Stimulated activated CD4-positive, alpha-beta T cell treated with anti-CD3 and anti-CD28 coated beads, Interleukin-4, amount 100 ng/mL, for 48 hours (primary cell): ENCODE data around the gene GALNT9.
"Not testable (repeated sequence)": the region's sequence is repeated elsewhere in the genome, so short reads cannot be mapped to it uniquely, and the experiment has no call there.

ENCODE experiments used
- DNase-seq, 2 donors: peaks; one replicate each; pipeline ENCODE4 v3.0.0-alpha.2; 2020; ENCODE audit warnings: low read depth in 2 of 2

The GALNT9 gene

DNA sequence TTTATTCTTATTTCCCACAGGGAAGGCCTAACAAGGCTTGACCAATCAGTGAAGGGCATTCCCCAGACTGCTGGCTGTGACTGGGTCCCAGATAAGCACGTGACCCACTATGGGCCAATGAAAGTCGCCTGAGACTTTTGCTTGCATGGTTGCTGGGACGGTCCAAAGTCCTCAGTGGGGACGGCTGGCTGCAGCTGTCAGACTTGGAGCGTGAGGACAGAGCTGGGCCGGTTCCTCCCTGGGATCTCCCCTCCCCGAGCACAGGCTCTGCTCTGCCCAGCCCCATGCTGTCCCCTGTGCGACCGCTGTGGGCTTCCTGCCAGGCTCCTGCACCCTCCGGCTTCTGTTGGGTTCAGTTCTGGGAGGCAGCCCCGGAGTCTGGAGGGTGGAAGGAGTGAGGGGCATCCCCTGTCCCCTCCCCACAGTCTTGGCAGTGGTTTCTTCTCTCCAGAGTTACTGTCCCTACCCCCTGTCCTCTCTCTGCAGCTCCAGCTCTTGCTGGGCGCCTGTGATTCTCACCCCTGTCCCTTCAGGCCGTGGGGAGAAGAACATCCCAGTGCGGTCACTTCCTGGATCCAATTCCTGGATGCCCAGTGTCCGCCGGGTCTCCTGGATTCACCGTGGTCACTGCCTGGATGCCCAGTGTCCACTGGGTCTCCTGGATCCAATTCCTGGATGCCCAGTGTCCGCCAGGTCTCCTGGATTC lies 50.1 kb downstream of the GALNT9 start:
- DNase-seq, result no peak

DNA sequence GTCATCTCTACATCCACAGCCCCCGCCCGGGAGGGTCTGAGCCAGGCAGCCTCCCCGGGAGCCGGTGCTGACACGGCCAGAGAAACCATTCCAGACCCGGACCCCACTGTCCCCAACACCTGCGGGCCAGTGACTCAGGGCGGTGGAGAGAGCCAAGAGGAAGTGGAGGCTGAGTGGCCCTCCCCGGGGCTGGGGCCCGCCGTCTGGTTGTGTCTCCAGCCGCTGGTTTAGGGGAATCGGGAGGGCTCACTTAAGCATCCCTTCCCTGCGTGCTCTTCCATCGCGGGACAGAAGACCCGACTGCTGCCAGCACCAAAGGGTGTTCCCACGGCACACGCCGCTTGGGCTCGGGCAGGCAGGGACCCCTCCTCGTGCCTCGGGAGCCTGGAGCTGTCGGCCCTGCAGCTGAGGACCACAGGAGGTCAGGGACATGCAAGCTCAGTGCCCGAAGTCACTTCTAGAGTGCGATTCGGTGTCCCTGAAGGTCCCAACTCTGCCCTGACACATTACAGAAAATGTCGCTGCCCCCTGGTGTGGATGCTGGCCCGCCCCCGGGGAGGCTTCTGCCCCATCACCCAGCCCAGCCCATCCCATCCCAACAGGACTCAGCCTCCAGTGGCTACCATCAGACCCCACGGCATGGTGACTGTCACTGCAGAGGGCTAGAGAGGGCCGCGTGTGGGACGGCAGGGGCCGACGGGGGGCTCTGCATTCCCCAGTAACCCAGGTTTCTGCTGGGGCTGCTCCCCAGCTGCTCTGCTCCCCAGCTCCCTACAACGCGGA lies 50.8 kb downstream of the GALNT9 start:
- DNase-seq, result no peak

DNA sequence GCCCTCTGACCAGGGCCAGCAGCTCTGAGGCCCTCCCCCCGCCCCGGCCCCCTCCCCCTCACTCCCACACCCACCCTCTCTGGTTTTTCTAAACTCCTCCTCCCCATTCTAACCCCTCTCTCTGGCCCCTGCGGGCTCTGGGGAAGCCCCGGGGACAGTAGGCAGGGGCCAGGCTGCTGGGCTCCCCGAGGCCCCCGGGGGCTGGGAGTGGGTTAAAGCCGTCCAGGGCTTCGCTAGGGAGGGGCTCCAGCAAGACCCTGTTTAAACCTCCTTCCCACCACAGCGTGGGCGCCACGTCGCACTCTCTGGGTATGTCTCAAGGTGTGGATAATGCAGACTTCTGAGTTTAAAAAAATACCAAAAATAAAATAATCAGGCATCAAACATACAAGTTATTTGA lies 51.4 kb downstream of the GALNT9 start:
- DNase-seq, result no peak

DNA sequence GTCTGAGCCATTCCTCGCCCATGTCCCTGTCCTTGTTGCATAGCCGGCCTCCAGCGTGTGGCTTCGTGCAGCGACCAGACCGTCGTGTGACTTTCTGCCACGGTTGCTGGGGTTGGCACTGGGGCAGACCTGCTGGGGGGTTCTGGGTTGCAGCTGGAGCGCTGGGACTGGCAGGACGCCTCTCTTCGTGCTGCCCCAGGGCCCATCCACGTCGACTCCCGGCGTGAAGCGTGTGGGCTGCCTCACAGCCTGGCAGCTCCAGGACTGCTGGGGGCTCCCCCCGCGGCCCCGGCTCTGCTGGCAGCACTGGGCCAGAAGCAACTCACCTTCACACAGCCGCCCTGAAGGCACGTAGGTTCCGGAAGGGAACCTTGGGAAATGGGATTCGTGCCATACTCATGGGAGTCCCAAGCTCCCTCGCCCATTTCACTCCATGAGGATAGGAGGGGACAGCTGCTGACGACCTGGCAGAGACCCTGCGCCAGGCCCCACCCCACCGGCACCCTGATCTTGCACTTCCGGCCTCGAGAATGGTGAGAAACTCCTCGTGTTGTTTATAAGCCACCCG lies 51.9 kb downstream of the GALNT9 start:
- DNase-seq, result no peak

DNA sequence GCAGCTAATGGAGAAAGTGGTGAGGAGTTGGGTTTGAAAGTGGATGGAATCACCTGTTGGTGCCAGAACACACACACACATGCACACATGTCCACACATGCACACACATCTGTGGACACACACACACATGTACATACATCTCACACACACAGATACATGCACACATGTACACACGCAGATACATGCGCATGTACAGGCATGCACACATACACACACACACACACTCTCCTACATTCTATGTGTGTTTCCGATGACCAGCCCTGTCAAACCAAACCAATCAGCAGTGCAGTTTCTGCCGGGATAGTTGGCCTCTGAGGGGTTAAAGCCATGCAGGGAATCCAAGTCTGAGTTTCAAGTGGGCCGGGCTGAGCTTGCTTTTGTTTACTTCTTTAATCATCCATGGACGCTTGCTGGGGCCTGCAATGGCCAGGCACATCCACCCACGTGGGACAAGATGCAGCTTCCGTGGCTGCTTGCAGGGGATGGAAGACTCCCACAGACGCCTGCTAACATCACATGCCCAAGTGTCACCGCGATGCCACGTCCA lies 52.5 kb downstream of the GALNT9 start:
- DNase-seq, result no peak

DNA sequence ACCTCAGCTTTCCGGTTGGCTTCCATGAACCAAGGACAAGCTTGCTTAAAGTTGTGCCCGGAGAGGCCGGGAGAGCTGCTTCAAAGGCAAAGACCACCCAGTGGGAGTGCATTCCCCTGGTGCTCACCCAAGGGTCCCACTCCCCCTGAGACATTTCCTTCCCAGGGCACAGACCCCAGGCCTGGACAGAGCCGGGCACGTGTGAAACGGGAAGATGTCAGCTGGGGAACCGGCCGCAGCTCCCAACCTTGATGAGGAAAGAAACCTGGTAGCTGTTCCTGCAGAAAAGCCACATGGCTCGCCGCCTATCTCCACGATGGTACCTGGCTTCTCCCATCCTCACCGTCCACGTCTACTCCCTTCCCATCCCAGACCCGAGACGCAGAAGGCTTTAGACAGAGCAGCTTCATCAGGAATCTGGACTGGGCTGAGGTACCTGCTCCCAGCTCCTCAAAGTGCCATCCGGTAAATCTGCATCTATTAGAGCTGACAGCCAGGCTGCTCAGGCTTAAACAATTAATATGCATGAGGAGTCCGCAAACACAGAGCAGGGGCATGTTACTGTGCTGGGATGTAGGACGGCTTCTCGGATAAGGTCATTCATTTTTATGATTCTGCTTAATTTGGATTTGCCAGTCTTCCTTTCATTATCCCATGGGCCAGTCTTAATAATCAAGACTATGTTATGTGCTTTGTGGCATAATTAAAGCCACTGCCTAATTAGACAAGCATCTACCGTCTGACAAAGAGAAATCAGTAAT lies 53.1 kb downstream of the GALNT9 start:
- no peak for DNase-seq

DNA sequence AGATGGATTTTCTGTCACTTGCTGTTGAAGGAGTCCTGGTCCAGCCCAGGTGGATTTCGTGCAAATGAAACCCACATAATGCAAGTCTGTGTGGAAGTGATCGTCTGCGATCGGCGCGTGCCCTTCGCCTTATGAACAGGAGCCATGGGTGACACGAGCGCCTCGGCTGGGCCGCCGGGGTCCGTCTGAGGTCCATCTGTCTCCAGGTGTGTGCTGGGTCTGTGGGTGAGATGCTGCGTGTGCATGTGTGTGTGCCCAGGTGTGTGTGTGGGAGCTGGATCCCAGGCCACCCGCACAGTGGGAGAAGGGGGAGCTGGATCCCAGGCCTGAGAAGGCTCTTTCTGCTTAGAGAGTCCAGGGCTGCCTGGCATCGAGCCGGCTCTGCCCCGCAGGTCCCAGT lies 53.8 kb downstream of the GALNT9 start:
- DNase-seq, result no peak

DNA sequence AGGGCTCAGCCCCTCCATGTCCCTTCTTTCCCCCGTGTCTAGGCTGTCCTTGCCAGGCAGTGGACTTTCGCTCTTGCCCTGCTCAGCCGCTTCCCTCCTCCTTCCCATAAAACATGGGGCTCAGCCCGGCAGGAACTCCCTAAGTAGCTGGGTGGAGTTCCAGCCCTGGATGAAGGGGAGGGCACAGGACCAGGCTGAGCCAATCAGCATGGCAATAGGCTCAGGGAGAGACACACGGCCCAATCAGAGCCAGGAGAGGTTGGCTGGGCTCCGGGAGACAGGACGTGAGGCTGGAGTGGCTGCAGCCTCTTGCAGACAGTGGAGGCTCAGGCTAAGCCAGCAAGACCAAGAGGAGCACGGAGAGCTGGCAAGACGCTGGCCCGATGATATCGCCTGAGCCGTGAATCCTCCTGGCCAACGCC lies 54.3 kb downstream of the GALNT9 start:
- no peak for DNase-seq

DNA sequence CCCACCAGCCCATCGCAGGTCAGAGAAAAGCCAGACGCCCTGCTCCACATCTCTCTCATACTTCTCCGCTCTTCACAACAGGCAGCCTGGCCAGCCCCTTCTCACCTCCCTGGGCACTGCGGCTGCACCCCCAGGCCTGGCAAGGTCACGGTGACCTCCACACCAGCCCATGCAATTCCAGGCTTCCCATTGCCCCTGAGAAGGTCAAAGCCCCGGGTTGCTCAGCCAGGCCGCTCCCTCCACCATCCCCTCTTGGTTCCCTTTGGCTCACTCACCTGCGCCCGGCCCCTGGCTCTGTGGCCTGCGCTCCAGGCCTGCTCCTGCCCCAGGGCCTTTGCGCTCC lies 55.4 kb downstream of the GALNT9 start:
- no peak for DNase-seq

DNA sequence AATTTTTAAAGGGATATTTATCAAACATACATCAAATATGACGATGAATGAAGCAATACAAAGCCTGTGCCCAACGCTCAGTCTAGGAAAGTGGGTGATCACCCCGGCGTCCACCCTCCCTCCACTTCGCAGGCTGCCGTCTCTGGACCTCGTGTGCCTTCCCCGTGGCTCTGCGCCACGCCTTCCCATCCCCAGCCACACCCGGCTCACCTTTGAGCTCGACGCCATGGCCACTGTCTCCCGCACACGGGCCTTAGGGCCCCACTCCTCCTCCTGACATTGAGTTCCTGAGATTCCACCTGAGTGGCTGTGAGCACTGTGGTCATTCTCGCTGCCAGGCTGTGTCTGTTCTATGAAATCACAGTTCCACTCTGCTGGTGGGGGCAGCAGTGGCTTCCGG lies 56.7 kb downstream of the GALNT9 start:
- DNase-seq, result no peak

DNA sequence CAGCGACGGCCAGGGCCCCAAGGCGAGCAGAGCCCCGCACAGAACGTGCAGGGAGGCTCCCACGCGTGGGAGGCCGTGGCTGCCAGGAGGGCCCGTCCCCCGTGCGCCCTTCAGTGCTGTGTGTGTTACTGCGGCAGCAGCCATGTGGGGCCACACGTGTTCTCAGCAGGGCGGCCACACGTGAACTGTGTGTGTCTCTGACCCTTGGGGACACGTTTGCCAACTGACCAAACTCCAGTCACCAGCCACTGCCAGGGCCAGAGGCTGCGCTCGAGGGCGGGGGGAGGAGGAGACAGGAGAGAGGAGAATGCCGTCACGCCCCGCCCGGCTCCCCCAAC lies 57.7 kb downstream of the GALNT9 start:
- DNase-seq, result no peak

DNA sequence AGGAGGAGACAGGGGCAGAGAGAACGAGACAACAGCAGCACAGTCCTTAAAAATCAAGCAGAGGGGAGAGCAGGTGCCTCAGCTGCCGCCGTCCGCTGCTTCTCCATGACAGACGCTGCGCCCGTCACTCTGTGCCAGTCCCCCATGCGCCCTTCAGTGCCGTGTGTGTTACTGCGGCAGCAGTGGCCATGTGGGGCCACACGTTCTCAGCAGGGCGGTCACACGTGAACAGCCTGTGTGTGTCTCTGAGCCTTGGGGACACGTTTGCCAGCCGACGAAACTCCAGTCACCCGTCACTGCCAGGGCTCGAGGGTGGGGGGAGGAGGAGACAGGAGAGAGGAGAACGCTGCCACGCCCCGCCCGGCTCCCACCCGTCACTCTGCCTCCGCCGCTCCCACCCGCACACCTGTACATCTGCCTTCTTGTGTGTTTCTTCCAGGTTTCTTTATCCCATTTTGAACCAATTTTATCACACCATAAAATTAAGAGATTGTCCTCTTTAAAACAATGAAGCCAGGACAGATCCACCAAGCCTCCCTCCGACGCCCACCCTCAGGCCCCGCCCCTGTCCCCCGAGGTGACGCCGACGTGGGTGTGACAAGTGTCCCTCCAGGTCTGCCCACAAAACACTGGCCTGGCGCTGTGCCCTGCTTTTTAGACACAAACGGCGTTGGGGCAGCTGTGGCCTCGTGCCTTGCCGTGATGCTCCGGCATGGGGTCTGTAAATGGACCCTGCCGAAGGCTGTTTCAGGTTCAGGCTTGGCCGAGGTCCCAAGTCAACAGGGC lies 58.2 kb downstream of the GALNT9 start:
- DNase-seq, result no peak

DNA sequence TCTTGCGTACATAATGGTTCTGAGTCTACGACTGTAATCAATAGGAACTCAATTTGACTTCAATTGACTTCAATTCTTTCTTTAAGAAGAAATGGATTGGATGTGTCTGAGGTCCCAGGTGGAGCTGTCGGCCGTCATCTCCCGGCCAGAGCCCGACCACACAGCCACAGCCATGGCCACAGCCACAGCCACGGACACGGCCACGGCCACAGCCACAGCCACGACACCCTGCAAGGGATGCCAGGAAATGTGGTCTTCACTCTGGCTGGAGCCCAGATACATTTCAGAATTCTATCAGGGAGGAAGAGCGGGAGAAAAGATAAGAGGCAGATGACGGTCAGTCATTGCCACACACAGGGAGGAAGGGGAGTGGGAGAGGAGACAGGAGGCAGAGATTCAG lies 58.9 kb downstream of the GALNT9 start:
- DNase-seq, result no peak

DNA sequence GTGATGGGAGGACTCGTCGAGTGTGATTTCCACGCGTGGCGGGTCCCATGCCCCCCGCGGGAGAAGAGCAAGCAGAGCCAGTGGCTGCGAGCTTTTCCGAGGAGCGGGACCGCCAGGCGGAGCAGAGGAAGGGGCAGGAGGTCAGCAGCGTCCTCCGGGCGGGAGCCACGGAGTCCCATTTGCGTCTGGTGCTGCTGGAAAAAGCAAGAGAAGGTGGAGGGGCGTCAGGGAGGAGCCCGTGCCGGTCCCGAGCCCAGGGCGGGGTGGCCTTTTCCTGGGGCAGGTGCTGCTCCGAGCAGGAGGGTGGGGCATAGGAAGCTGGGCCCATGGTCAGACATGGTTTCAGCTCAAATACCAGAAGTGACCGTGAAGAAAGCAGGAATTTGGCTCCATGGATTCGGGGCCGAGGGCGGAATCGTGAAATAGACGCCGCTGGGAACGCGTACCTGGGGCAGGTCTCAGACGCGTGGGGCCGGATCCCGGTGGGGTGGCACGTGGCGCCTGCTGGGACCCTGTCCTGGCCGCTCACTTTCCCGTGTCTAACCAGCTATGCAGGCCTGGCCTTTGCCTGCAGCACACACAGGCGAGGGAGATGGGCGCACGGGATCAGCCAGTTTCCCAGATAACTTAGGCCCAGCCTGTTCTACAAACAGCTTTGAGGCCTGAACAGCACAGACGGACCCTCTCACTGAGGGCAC lies 60.0 kb downstream of the GALNT9 start:
- DNase-seq, result no peak

DNA sequence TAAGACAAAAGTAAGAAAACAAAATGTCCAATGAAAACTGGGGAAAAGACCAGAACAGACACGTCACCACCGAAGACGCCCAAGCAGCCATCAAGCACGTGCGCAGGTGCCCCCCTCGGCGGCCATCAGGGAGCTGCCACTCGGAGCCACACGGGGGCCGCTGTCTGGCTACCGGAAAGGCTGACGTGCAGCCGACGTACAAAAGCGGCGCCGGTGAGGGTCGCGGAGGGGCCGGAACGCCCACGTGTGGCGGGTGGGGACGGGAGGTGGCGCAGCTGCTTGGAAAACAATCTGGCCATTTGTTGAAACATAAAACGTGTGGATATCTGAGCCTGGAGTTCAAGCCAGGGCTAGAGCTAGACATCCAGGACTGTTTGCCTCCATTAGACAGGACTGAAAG lies 60.7 kb downstream of the GALNT9 start:
- no peak for DNase-seq

DNA sequence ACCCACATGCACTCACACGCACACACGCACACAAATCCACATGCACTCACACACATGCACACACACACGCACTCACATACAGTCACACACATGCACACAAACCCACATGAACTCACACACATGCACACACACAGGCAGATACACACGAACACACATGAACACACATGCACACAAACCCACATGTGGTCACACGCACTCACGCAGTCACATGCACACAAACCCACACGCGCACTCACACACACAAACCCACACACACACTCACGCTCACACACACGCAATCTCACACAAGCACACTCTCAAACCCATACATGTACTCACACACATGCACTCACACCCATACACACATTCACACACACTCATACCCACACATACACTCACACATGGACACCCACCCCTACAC lies 61.5 kb downstream of the GALNT9 start:
- DNase-seq, result no peak

DNA sequence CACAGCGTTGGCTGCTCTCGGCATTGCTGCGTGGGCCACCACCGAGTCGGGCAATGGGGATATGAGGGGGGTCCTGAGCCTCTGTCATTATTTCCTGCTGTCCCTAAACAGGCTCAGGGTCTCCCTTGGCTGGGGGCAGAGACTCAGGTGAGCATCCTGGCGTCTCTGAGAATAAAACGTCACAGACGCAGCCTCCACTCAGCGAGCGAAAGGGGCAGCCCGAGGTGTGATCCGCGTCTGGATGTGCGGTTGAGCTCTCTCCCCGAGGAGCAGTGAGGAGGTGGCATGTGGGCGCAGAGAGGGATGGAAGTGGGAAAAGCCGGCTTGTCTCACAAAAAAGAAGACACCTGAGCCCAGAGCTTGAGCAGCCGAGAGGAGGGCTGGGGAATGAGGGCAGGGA lies 62.6 kb downstream of the GALNT9 start:
- no peak for DNase-seq

DNA sequence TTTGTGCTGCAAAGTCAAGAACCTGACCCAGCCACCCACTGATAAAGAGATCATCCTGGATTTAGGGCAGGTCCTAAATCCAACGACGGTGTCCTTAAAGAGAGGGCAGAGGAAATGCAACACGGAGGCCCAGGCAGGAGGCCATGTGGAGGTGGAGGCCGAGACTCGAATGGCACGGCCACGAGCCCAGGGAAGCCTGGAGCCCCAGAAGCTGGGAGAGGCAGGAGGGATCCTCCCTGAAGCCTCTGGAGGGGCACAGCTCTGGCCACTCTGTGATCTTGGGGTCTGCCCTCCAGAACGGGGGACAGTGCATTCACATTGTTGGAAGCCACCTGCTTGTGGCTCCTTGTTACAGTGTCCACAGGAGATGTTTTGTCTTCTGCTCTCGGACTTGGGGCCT lies 63.0 kb downstream of the GALNT9 start:
- no peak for DNase-seq

DNA sequence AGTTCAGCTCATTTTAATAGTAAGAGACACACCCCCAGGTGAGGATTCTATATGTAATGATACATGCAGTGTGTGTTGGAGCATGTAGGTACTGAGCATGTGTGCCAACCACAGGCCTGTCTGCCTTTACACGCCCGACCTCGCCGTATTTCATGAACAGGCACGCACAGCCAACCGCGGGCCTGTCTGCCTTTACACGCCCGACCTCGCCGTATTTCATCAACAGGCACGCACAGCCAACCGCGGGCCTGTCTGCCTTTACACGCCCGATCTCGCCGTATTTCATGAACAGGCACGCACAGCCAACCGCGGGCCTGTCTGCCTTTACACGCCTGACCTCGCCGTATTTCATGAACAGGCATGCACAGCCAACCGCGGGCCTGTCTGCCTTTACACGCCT lies 63.6 kb downstream of the GALNT9 start:
- not testable (repeated sequence) for DNase-seq

DNA sequence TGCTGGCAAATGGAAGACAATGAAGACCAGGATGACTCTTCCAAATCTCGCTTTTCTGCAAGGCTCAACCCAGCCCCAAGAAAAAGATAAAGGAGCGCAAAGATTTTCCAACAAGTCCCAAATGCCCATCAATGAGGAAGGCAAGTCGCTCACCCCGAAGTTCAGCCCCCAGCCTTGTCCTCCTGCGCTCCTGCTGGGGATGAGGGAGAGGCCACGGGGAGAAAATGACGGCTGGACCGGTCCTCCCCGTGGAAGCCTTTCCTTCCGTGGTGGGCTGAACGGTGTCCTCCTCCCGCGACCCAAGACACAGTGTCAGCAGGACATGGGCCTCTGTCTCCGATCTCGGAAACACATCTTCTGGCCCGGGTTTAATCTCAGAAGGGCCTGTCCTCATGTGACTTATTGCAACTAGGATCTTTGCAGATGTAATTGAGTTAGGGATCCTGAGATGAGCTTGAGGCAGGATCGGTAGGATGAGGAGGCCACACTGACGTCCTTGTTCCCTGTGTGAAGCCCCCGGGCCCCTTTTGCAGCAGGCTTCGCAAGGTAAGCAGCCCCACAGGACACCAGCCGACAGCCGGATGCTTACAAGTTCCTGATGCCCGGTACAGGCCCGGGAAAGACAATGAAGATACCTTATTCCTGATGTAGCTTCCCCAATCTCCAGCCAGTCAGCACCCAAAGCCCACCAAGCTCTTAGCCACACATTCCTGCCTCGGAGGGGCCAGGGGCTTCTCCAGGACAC lies 64.2 kb downstream of the GALNT9 start:
- DNase-seq, result no peak
